Measurements from ENCODE around the gene SMARCB1. TPM values are rescaled to one million over a fixed set of nuclear protein-coding genes. Genes with fewer than 3 reads are reported as not detected.

SMARCB1 gene
- total RNA-seq, 1 experiment from 2014 or later, result 80.2 TPM

DNA sequence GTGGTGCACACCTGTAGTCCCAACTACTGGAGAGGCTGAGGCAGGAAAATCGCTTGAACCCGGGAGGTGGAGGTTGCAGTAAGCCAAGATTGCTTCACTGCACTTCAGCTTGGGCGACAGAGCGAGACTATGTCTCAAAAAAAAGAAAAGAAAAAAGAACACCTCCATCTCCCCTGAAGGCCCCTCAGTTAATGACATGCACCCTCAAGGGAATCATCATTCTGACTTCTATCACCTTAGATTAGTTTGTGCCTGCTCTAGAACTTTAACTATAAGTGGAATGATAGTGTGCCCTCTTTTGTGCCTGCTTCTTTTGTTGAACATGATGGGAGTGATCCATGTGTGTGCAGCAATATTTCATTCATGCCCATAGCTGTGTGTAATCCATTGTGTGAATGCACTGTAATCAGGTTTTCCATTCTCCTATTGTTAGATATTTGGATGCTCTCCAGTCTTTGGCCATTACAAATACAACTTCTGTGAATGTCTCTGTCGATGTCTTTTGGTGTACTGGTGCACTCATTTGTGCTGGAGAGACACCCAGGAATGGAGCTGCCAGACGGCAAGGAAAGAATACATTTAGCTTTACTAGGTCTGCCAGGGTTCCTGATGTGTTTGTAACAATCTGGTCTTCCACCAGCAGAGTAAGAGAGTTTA, 31.7 kb upstream of the SMARCB1 start:
- Histone ChIP-seq H3K4me1 (replicated peaks; ENCODE audit: insufficient read depth) (peaks cover 9% of the 10 kb centered on the region), H3K9me2 (ENCODE audit: insufficient read depth) (no peaks in the 10 kb centered on the region), H3K27me3 (ENCODE audit: insufficient read depth, low read depth) (no peaks in the 10 kb centered on the region), H2AFZ (no peak overlapping the region), H4K20me1 (ENCODE audit: insufficient read depth) (no peaks in the 10 kb centered on the region), H3K27ac (no peak overlapping the region), H3K79me2 (ENCODE audit: low read depth) (no peaks in the 10 kb centered on the region), H3K4me2 (no peak overlapping the region), H3K4me3 (no peak overlapping the region), H3K36me3 (ENCODE audit: low read depth) (no peaks in the 10 kb centered on the region), H3F3A (ENCODE audit: insufficient read depth, low read depth) (peaks cover 19% of the 10 kb centered on the region; the same call in 1 of the 2 replicates), H3K9me3 (ENCODE audit: insufficient read depth, low read depth) (no peaks in the 10 kb centered on the region)
- BruUV-seq (replicated peaks), result no TSS peak
- DNase-seq, result no peak
- TF ChIP-seq EZH2 (IDR thresholded peaks at IDR 0.05; ENCODE audit: low read depth), result no peak
- TF ChIP-seq, protein P1, sequence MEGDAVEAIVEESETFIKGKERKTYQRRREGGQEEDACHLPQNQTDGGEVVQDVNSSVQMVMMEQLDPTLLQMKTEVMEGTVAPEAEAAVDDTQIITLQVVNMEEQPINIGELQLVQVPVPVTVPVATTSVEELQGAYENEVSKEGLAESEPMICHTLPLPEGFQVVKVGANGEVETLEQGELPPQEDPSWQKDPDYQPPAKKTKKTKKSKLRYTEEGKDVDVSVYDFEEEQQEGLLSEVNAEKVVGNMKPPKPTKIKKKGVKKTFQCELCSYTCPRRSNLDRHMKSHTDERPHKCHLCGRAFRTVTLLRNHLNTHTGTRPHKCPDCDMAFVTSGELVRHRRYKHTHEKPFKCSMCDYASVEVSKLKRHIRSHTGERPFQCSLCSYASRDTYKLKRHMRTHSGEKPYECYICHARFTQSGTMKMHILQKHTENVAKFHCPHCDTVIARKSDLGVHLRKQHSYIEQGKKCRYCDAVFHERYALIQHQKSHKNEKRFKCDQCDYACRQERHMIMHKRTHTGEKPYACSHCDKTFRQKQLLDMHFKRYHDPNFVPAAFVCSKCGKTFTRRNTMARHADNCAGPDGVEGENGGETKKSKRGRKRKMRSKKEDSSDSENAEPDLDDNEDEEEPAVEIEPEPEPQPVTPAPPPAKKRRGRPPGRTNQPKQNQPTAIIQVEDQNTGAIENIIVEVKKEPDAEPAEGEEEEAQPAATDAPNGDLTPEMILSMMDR (conservative IDR thresholded peaks at IDR 0.05), result no peak
- intact Hi-C loops (cut with micrococcal nuclease; ENCODE audit: unreplicated experiment), result no loop called here
- ChIA-PET POLR2A (ENCODE audit: unreplicated experiment) (no interaction called here), CTCF (no interaction called here)

DNA sequence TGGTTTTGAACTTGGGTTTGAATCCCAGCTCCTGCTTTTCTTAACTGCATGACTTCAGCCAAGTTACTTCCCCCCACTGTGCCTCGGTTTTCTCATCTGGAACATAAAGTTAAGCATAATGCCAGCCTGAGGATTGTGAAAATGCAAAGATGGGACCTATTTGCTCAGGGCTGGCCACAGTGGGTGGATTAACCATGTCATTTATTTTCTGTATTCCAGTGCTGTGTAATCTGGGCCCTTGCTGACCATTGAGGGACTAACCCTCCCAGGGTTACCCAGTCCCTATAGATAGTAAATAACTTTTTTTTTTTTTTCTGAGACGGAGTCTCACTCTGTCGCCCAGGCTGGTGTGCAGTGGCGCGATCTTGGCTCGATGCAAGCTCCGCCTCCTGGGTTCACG, 31.1 kb upstream of the SMARCB1 start:
- Histone ChIP-seq H3K9me3 (ENCODE audit: insufficient read depth, low read depth) (no peaks in the 10 kb centered on the region), H3K4me2 (no peak overlapping the region), H3K27ac (no peak overlapping the region), H3F3A (ENCODE audit: insufficient read depth, low read depth) (peaks cover 14% of the 10 kb centered on the region; the same call in 1 of the 2 replicates), H3K9me2 (ENCODE audit: insufficient read depth) (no peaks in the 10 kb centered on the region), H3K36me3 (ENCODE audit: low read depth) (no peaks in the 10 kb centered on the region), H3K4me1 (replicated peaks; ENCODE audit: insufficient read depth) (0 out of 2 replicates have a peak, but pooled peaks cover 6% of the 10 kb centered on the region), H3K4me3 (no peak overlapping the region), H2AFZ (no peak overlapping the region), H4K20me1 (ENCODE audit: insufficient read depth) (no peaks in the 10 kb centered on the region), H3K27me3 (ENCODE audit: insufficient read depth, low read depth) (no peaks in the 10 kb centered on the region), H3K79me2 (ENCODE audit: low read depth) (no peaks in the 10 kb centered on the region)
- ChIA-PET POLR2A (ENCODE audit: unreplicated experiment) (no interaction called here), CTCF (no interaction called here)
- DNase-seq, result no peak
- no peak for TF ChIP-seq EZH2 (IDR thresholded peaks at IDR 0.05; ENCODE audit: low read depth)
- TF ChIP-seq, protein P1 (conservative IDR thresholded peaks at IDR 0.05), result no peak
- BruUV-seq (replicated peaks), result no TSS peak
- intact Hi-C loops (cut with micrococcal nuclease; ENCODE audit: unreplicated experiment), result no loop called here

DNA sequence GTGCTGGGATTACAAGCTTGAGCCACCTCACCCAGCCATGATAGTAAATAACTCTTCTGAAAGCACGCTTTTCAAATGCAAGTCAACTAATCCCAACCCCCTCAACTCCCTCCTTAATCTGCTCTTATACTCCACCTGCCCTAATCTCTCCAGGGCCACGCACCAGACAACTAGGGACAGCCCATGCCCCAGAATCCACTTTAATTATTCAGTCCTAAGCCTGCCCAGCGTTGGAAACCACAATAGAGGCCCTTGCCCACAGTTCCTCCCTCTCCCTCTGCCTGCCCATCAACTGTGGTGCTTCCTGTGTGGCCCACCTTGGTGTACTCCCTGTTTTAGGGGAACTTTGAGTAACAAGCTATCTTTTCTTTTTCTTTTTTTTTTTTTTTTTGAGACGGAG, 29.9 kb upstream of the SMARCB1 start:
- H3F3A ChIP-seq (ENCODE audit: insufficient read depth, low read depth), result peaks cover 7% of the 10 kb centered on the region; the same call in 1 of the 2 replicates
- POLR2A ChIA-PET (ENCODE audit: unreplicated experiment), result no interaction called here
- H3K27me3 ChIP-seq (ENCODE audit: insufficient read depth, low read depth), result no peaks in the 10 kb centered on the region
- no peaks in the 10 kb centered on the region for H3K9me3 ChIP-seq (ENCODE audit: insufficient read depth, low read depth)
- BruUV-seq (replicated peaks), result no TSS peak
- H4K20me1 ChIP-seq (ENCODE audit: insufficient read depth), result no peaks in the 10 kb centered on the region
- H3K4me1 ChIP-seq (replicated peaks; ENCODE audit: insufficient read depth), result 0 out of 2 replicates have a peak, but pooled peaks cover 2% of the 10 kb centered on the region
- H3K27ac ChIP-seq, result no peak overlapping the region
- TF ChIP-seq, protein P1 (conservative IDR thresholded peaks at IDR 0.05), result no peak
- TF ChIP-seq EZH2 (IDR thresholded peaks at IDR 0.05; ENCODE audit: low read depth), result no peak
- no peaks in the 10 kb centered on the region for H3K36me3 ChIP-seq (ENCODE audit: low read depth)
- no peak for DNase-seq
- CTCF ChIA-PET, result no interaction called here
- intact Hi-C loops (cut with micrococcal nuclease; ENCODE audit: unreplicated experiment), result no loop called here
- H3K4me3 ChIP-seq, result no peak overlapping the region
- no peaks in the 10 kb centered on the region for H3K9me2 ChIP-seq (ENCODE audit: insufficient read depth)
- no peak overlapping the region for H3K4me2 ChIP-seq
- no peaks in the 10 kb centered on the region for H3K79me2 ChIP-seq (ENCODE audit: low read depth)
- H2AFZ ChIP-seq, result no peak overlapping the region
